GM19463 (cell line): Measurements from ENCODE around the gene PIH1D1.
"Not testable (repeated sequence)": the region's sequence is repeated elsewhere in the genome, so short reads cannot be mapped to it uniquely, and the experiment has no call there.

Experiments
- ATAC-seq: cut with Tn5 transposase; IDR thresholded peaks from one replicate; pipeline ENCODE4 v1.9.1; 2021; ENCODE audit warnings: mild to moderate bottlenecking, moderate library complexity; ENCODE audit not compliant: unreplicated experiment

The PIH1D1 gene

GRCh38 chr19:49481020-49481683 is 29.5 kb upstream of the PIH1D1 start:
- ATAC-seq, result no peak

GRCh38 chr19:49479975-49480628 is 28.5 kb upstream of the PIH1D1 start:
- no peak for ATAC-seq

GRCh38 chr19:49475995-49476880 is 24.6 kb upstream of the PIH1D1 start:
- ATAC-seq, result no peak

GRCh38 chr19:49475191-49475917 is 23.7 kb upstream of the PIH1D1 start:
- ATAC-seq, result no peak

GRCh38 chr19:49474542-49474924 is 22.9 kb upstream of the PIH1D1 start:
- no peak for ATAC-seq

GRCh38 chr19:49473868-49474541 is 22.4 kb upstream of the PIH1D1 start, which contains the start of gene FLT3LG:
TSS of gene FLT3LG (plus strand) at chr19:49474215. CDS start at chr19:49474640, 425 bp downstream.
- ATAC-seq, result peak; percentile 59

- not testable (repeated sequence) for ATAC-seq
Measured at GRCh38 chr19:49473501-49473867, 21.9 kb upstream of the PIH1D1 start.

- ATAC-seq, result no peak
Measured at GRCh38 chr19:49472936-49473335, 21.3 kb upstream of the PIH1D1 start.

- no peak for ATAC-seq
Measured at GRCh38 chr19:49470615-49470978, 19.0 kb upstream of the PIH1D1 start.

- ATAC-seq, result peak; percentile 31
Measured at GRCh38 chr19:49469828-49470614, 18.4 kb upstream of the PIH1D1 start.

- no peak for ATAC-seq
Measured at GRCh38 chr19:49468746-49469447, 17.3 kb upstream of the PIH1D1 start.

- ATAC-seq, result no peak
Measured at GRCh38 chr19:49468199-49468598, 16.6 kb upstream of the PIH1D1 start.

- no peak for ATAC-seq
Measured at GRCh38 chr19:49465371-49465770, 13.8 kb upstream of the PIH1D1 start.

GRCh38 chr19:49463960-49464740 is 12.5 kb upstream of the PIH1D1 start:
- no peak for ATAC-seq

- no peak for ATAC-seq
Measured at GRCh38 chr19:49462492-49462891, 10.9 kb upstream of the PIH1D1 start.

- no peak for ATAC-seq
Measured at GRCh38 chr19:49461656-49462055, 10.0 kb upstream of the PIH1D1 start.

- not testable (repeated sequence) for ATAC-seq
Measured at GRCh38 chr19:49461130-49461529, 9.5 kb upstream of the PIH1D1 start.

- no peak for ATAC-seq
Measured at GRCh38 chr19:49459388-49459787, 7.8 kb upstream of the PIH1D1 start.
